ENCODE measurements around the gene ST6GALNAC4. TPM values are rescaled to one million over a fixed set of nuclear protein-coding genes. Genes with fewer than 3 reads are reported as not detected.

The ST6GALNAC4 gene
- total RNA-seq, 1 experiment from 2014 or later = 15.4 TPM

- Histone ChIP-seq H3K23ac (ENCODE audit: insufficient read length, low read depth, low read length) (no peak overlapping the region), H3K4me1 (ENCODE audit: insufficient read depth, low read length) (no peaks in the 10 kb centered on the region), H3K9me3 (ENCODE audit: control insufficient read depth, low read depth, low read length) (no peaks in the 10 kb centered on the region), H4K5ac (ENCODE audit: insufficient read length, low read depth, low read length) (no peak overlapping the region), H2BK5ac (ENCODE audit: insufficient read length, low read length) (no peak overlapping the region), H2AFZ (ENCODE audit: low read length) (no peak overlapping the region), H3K56ac (ENCODE audit: insufficient read length, low read depth, low read length) (no peak overlapping the region), H3T11ph (ENCODE audit: low read length) (no peak overlapping the region), H3K18ac (ENCODE audit: insufficient read length, low read depth, low read length) (no peak overlapping the region), H2BK20ac (ENCODE audit: low read depth, low read length, poor library complexity, severe bottlenecking) (no peak overlapping the region), H3K14ac (ENCODE audit: insufficient read depth, low read length) (no peak overlapping the region), H4K91ac (ENCODE audit: insufficient read length, low read depth, low read length) (no peak overlapping the region), H3K79me1 (ENCODE audit: insufficient read depth, low read depth, low read length, poor library complexity, severe bottlenecking) (no peaks in the 10 kb centered on the region), H3K4me2 (ENCODE audit: insufficient read depth, insufficient read length, low read length) (no peak overlapping the region), H3K27me3 (ENCODE audit: insufficient read depth, low read length) (no peaks in the 10 kb centered on the region), H3K27ac (ENCODE audit: insufficient read length, low read depth, low read length) (no peak overlapping the region), H4K20me1 (ENCODE audit: control insufficient read depth, insufficient read depth, insufficient read length) (no peaks in the 10 kb centered on the region), H3K4ac (ENCODE audit: low read depth, low read length) (no peak overlapping the region), H3K79me2 (ENCODE audit: insufficient read depth, low read length) (no peaks in the 10 kb centered on the region), H2AK5ac (ENCODE audit: insufficient read length, low read length) (no peak overlapping the region), H2BK120ac (ENCODE audit: low read depth, low read length, poor library complexity, severe bottlenecking) (no peak overlapping the region), H4K8ac (replicated peaks; ENCODE audit: insufficient read length, low read depth, low read length) (no peak overlapping the region), H3K23me2 (ENCODE audit: insufficient read length, low read depth, low read length, poor library complexity, severe bottlenecking) (no peaks in the 10 kb centered on the region), H3K9ac (ENCODE audit: extremely low read depth, insufficient read length, low read length) (no peak overlapping the region), H2BK12ac (ENCODE audit: insufficient read length, low read depth, low read length) (no peak overlapping the region), H2BK15ac (ENCODE audit: low read depth, low read length) (no peak overlapping the region)
- DNase-seq = peak; percentile 86
- peaks cover 2% of the 10 kb centered on the region; the same call in 1 of the 2 replicates for H3K27me3 Mint-ChIP-seq (ENCODE audit: low read depth)
- WGBS (ENCODE audit: extremely low coverage, insufficient read length, low lambda C conversion rate) = no CpG with 5 or more reads among the region's 18 CpGs
- peak overlapping the region; percentile 45 to 77 (median 61); a peak in 3 of 7 replicates for H3K27ac Mint-ChIP-seq
- H3K36me3 Mint-ChIP-seq (ENCODE audit: insufficient read depth in 1 of 3, low read depth in 3 of 3) = peaks cover 10 to 42% (median 39%) of the 10 kb centered on the region in 3 experiments; a peak in 6 of 7 replicates
- TF ChIP-seq CTCF (conservative IDR thresholded peaks at IDR 0.05) = peak; percentile 92
- peaks cover 15 to 39% of the 10 kb centered on the region in 2 experiments for H3K4me1 Mint-ChIP-seq
- no peaks in the 10 kb centered on the region for H3K9me3 Mint-ChIP-seq
- H3K4me3 Mint-ChIP-seq = no peak overlapping the region; a peak in 1 of 5 replicates
These were observed 25.6 kb upstream of the ST6GALNAC4 start for GRCh38 chr9:127942216-127943010.

All from H9 (cell line).